H1 (cell line): ENCODE measurements around the gene GTF3C5. TPM values are rescaled to one million over a fixed set of nuclear protein-coding genes. Genes with fewer than 3 reads are reported as not detected.

Experiments used
- CTCF ChIA-PET: fragments of 300-600 bp; sonication (Branson Sonifier 250); formaldehyde crosslinking; loops from one replicate; lab custom pipeline; 2021; ENCODE audit not compliant: partially characterized antibody; lab: Charles Lee
- POLR2A ChIA-PET: fragments of 300-600 bp; sonication (Branson Sonifier 250); formaldehyde crosslinking; loops from one replicate; lab custom pipeline; 2021; ENCODE audit warnings: inconsistent platforms; ENCODE audit not compliant: partially characterized antibody; lab: Charles Lee
- DNase-seq, 2 experiments: peaks; one replicate each; pipeline versions ENCODE4 v3.0.0 to v3.0.0-alpha.2; 2010 to 2022; ENCODE audit warnings: low spot score in 2 of 2, low read depth in 1 of 2, mixed read lengths in 1 of 2
- FAIRE-seq: peaks from 2 replicates; lab custom pipeline; 2011; peaks lifted over from hg19 to GRCh38; lab: Jason Lieb, UNC
- H2AFZ ChIP-seq: 2 replicates; pipeline ENCODE4 v1.8.1; 2012; ENCODE audit warnings: low read length, inconsistent platforms
- H2AK5ac ChIP-seq: 2 replicates; pipeline ENCODE4 v1.6.1; 2013; ENCODE audit warnings: low read depth, low read length
- H2BK120ac ChIP-seq: replicated peaks from 2 replicates; pipeline ENCODE3; 2013; ENCODE audit warnings: low read depth, low read length, inconsistent platforms
- H2BK12ac ChIP-seq: 2 replicates; pipeline ENCODE4 v1.6.1; 2013; ENCODE audit warnings: low read depth, low read length
- H2BK15ac ChIP-seq: 2 replicates; pipeline ENCODE4 v1.6.1; 2013; ENCODE audit warnings: low read length
- H2BK20ac ChIP-seq: 2 replicates; pipeline ENCODE4 v1.6.1; 2013; ENCODE audit warnings: low read length
- H2BK5ac ChIP-seq: 2 replicates; pipeline ENCODE4 v1.6.1; 2013; ENCODE audit warnings: low read depth, low read length
- H3K14ac ChIP-seq: 2 replicates; pipeline ENCODE4 v1.6.1; 2013; ENCODE audit warnings: inconsistent platforms; ENCODE audit not compliant: insufficient read length
- H3K18ac ChIP-seq: 2 replicates; pipeline ENCODE4 v1.6.1; 2013; ENCODE audit warnings: low read length; ENCODE audit errors: extremely low read depth
- H3K23ac ChIP-seq: 2 replicates; pipeline ENCODE4 v1.6.1; 2013; ENCODE audit warnings: inconsistent platforms; ENCODE audit not compliant: insufficient read length
- H3K23me2 ChIP-seq: 2 replicates; pipeline ENCODE4 v1.6.1; 2013; ENCODE audit warnings: low read depth, low read length
- H3K27ac ChIP-seq: 2 replicates; pipeline ENCODE4 v1.6.1; 2011; ENCODE audit warnings: low read depth, low read length, inconsistent platforms
- H3K27me3 ChIP-seq, 4 experiments: replicated peaks in 1 of 4; 1 replicate in 1 of 4; 2 replicates in 3 of 4; pipeline versions ENCODE4 v1.6.1 to v1.8.1; 2011 to 2013; ENCODE audit warnings: low read length in 3 of 4, mild to moderate bottlenecking in 3 of 4, inconsistent platforms in 2 of 4, mixed read lengths in 2 of 4, moderate library complexity in 1 of 4; ENCODE audit not compliant: control insufficient read depth in 3 of 4, insufficient read depth in 3 of 4; ENCODE audit errors: extremely low read depth in 1 of 4
- H3K36me3 ChIP-seq, 4 experiments: 2 replicates each; pipeline versions ENCODE4 v1.6.1 to v1.8.1; 2011 to 2013; ENCODE audit warnings: mild to moderate bottlenecking in 4 of 4, low read length in 3 of 4, moderate library complexity in 2 of 4, control low read depth in 1 of 4, inconsistent platforms in 1 of 4; ENCODE audit not compliant: insufficient read depth in 4 of 4, control insufficient read depth in 2 of 4
- H3K4ac ChIP-seq: replicated peaks from 2 replicates; pipeline ENCODE3; 2013; ENCODE audit warnings: low read length, low read depth, mixed read lengths, inconsistent platforms; ENCODE audit not compliant: insufficient read length
- H3K4me1 ChIP-seq, 4 experiments: replicated peaks in 1 of 4; 1 replicate in 1 of 4; 2 replicates in 3 of 4; pipeline versions ENCODE4 v1.6.1 to v1.8.1; 2011 to 2013; ENCODE audit warnings: low read length in 3 of 4, inconsistent platforms in 2 of 4, mixed read lengths in 1 of 4; ENCODE audit not compliant: insufficient read depth in 4 of 4, control insufficient read depth in 3 of 4
- H3K4me2 ChIP-seq, 2 experiments: 2 replicates each; pipeline versions ENCODE4 v1.6.1 to v1.8.1; 2011 to 2013; ENCODE audit warnings: low read depth in 2 of 2, low read length in 2 of 2, control low read depth in 1 of 2, inconsistent platforms in 1 of 2, mild to moderate bottlenecking in 1 of 2; ENCODE audit not compliant: insufficient read depth in 1 of 2
- H3K4me3 ChIP-seq, 4 experiments: fragments of 200-600, 300-600 bp in 1 of 4; sonication (generic), shearing (Covaris generic), sonication (Bioruptor Twin) in 1 of 4; 2 replicates each; pipeline versions ENCODE4 v1.5.1 to v1.8.1; 2011 to 2016; ENCODE audit warnings: low read length in 4 of 4, low read depth in 3 of 4, control low read depth in 2 of 4, inconsistent platforms in 2 of 4, mild to moderate bottlenecking in 2 of 4, mixed read lengths in 1 of 4, moderate library complexity in 1 of 4; ENCODE audit not compliant: insufficient read depth in 2 of 4; ENCODE audit errors: extremely low read depth in 1 of 4
- H3K56ac ChIP-seq: replicated peaks from 2 replicates; pipeline ENCODE3; 2013; ENCODE audit warnings: low read depth, mild to moderate bottlenecking, mixed read lengths, low read length, inconsistent platforms; ENCODE audit not compliant: insufficient read length
- H3K79me1 ChIP-seq: 2 replicates; pipeline ENCODE4 v1.6.1; 2013; ENCODE audit warnings: low read depth, low read length, control low read depth
- H3K79me2 ChIP-seq, 2 experiments: 2 replicates each; pipeline versions ENCODE4 v1.6.1 to v1.8.1; 2012 to 2013; ENCODE audit warnings: low read length in 2 of 2, mild to moderate bottlenecking in 2 of 2, inconsistent platforms in 1 of 2; ENCODE audit not compliant: insufficient read depth in 2 of 2, control insufficient read depth in 1 of 2
- H3K9ac ChIP-seq, 4 experiments: replicated peaks in 1 of 4; 1 replicate in 1 of 4; 2 replicates in 3 of 4; pipeline versions ENCODE4 v1.6.1 to v1.8.1; 2011 to 2013; ENCODE audit warnings: low read depth in 3 of 4, low read length in 3 of 4, control low read depth in 2 of 4, mild to moderate bottlenecking in 2 of 4, moderate library complexity in 2 of 4, inconsistent platforms in 1 of 4; ENCODE audit errors: extremely low read depth in 1 of 4
- H3K9me3 ChIP-seq, 2 experiments: 2 replicates each; pipeline versions ENCODE4 v1.6.1 to v1.8.1; 2012 to 2013; ENCODE audit warnings: mild to moderate bottlenecking in 2 of 2, moderate library complexity in 2 of 2, control low read depth in 1 of 2, inconsistent platforms in 1 of 2, low read depth in 1 of 2, low read length in 1 of 2, mixed read lengths in 1 of 2; ENCODE audit not compliant: insufficient read depth in 2 of 2
- H4K20me1 ChIP-seq, 2 experiments: replicated peaks in 1 of 2; 2 replicates each; pipeline versions ENCODE3 to v1.8.1; 2011 to 2013; ENCODE audit warnings: inconsistent platforms in 2 of 2, low read length in 2 of 2, mild to moderate bottlenecking in 1 of 2; ENCODE audit not compliant: insufficient read depth in 2 of 2, control insufficient read depth in 1 of 2
- H4K5ac ChIP-seq: 2 replicates; pipeline ENCODE4 v1.6.1; 2013; ENCODE audit warnings: low read length, low read depth, mixed read lengths, inconsistent platforms; ENCODE audit not compliant: insufficient read length
- H4K8ac ChIP-seq: 2 replicates; pipeline ENCODE4 v1.8.0; 2013; ENCODE audit warnings: mild to moderate bottlenecking, moderate library complexity, low read length, inconsistent platforms; ENCODE audit not compliant: insufficient read depth; ENCODE audit errors: extremely low read depth
- H4K91ac ChIP-seq: replicated peaks from 2 replicates; pipeline ENCODE3; 2013; ENCODE audit warnings: low read length, mixed read lengths, inconsistent platforms; ENCODE audit not compliant: insufficient read length
- KDM5A ChIP-seq: fragments of 200-600 bp; IDR thresholded peaks from 2 replicates; pipeline ENCODE4 v1.7.1; 2012; ENCODE audit warnings: mild to moderate bottlenecking, low read length, inconsistent platforms, mixed read lengths
- WGBS, 2 experiments: shearing (Covaris generic) in 1 of 2; methylation state at CpG; one replicate each; pipeline versions ENCODE4 v1.1.6 to v1.1.7; 2013 to 2015; ENCODE audit warnings: low lambda C conversion rate in 2 of 2, mixed read lengths in 2 of 2, inconsistent platforms in 1 of 2, low coverage in 1 of 2, missing lambda C conversion rate in 1 of 2; ENCODE audit not compliant: insufficient replicate concordance in 2 of 2, insufficient coverage in 1 of 2, insufficient read length in 1 of 2; ENCODE audit errors: extremely low coverage in 1 of 2, missing lambda C conversion rate in 1 of 2; 5-methylcytosine and 5-hydroxymethylcytosine counted together
- polyA plus RNA-seq, 7 experiments: library from polyadenylated mRNA; depleted of rRNA in 3 of 7; stranded (reverse) in 5 of 7; unstranded in 2 of 7; fragments of >200 nt in 5 of 7; fragments of 200-250 nt in 2 of 7; gene quantifications; 1 replicate in 5 of 7; 2 replicates in 1 of 7; 4 replicates in 1 of 7; pipeline versions ENCODE4 v1.2.1 to v1.2.3, GENCODE V29; 2011 to 2013; ENCODE audit warnings: missing spikeins in 2 of 7, mixed read lengths in 2 of 7
- total RNA-seq: library from RNA; stranded (reverse); fragmentation: NEBNext Ultra II Directional; extraction: Animal tissue kit (Norgen Biotek cat#: 25700); gene quantifications from 2 replicates; pipeline ENCODE4 v1.2.1, GENCODE V29; 2021

GTF3C5 gene
- total and polyA plus RNA-seq, 2 of the 8 experiments (the other 6 are each of a cell fraction or from before 2014, with no cell fraction given) = 78.7 to 87.1 TPM

GRCh38 chr9:133078486-133078885, 47.7 kb downstream of the GTF3C5 start:
- no peak overlapping the region for H3K4ac ChIP-seq
- no peaks in the 10 kb centered on the region for H3K23me2 ChIP-seq
- H4K8ac ChIP-seq = no peak overlapping the region
- H2AK5ac ChIP-seq = no peak overlapping the region
- CTCF ChIA-PET = interaction anchor here (1.2 to 1.9 kb wide), 5 partner anchors 17 to 68 kb away, joined by 3 to 7 read pairs (median 3); no protein-coding TSS in a partner anchor
- no peaks in the 10 kb centered on the region for H3K9me3 ChIP-seq
- H3K4me2 ChIP-seq = no peak overlapping the region
- H4K91ac ChIP-seq = no peak overlapping the region
- H3K79me2 ChIP-seq = no peaks in the 10 kb centered on the region
- H2BK5ac ChIP-seq = no peak overlapping the region
- no peaks in the 10 kb centered on the region for H4K20me1 ChIP-seq
- no peak overlapping the region for H2AFZ ChIP-seq
- H3K36me3 ChIP-seq = no peaks in the 10 kb centered on the region
- TF ChIP-seq KDM5A = no peak
- H3K27ac ChIP-seq = no peak overlapping the region
- H3K79me1 ChIP-seq = no peaks in the 10 kb centered on the region
- no peak for FAIRE-seq
- DNase-seq = no peak
- H3K4me1 ChIP-seq = no peaks in the 10 kb centered on the region
- H4K5ac ChIP-seq = no peak overlapping the region
- POLR2A ChIA-PET = no interaction called here
- H3K18ac ChIP-seq = no peak overlapping the region
- H2BK120ac ChIP-seq = no peak overlapping the region
- no peak overlapping the region for H3K14ac ChIP-seq
- H2BK12ac ChIP-seq = no peak overlapping the region
- no peak overlapping the region for H2BK20ac ChIP-seq
- no peak overlapping the region for H3K9ac ChIP-seq
- H3K4me3 ChIP-seq = no peak overlapping the region
- H2BK15ac ChIP-seq = no peak overlapping the region
- H3K23ac ChIP-seq = no peak overlapping the region
- H3K56ac ChIP-seq = no peak overlapping the region
- H3K27me3 ChIP-seq = no peaks in the 10 kb centered on the region
- 97% methylated on average over 13 of the region's 14 CpGs; no CpG with 5 or more reads in 1 of the 2 experiments for WGBS, 2 experiments
